Subcutaneous adipose tissue (tissue), 4 donors: ENCODE results near the gene IL26. TPM values are rescaled to one million over a fixed set of nuclear protein-coding genes. Genes with fewer than 3 reads are reported as not detected.

Source experiments
- total RNA-seq, 4 donors: library from RNA; depleted of rRNA; stranded (reverse); fragments of >200 nt; gene quantifications; one replicate each; pipeline ENCODE4 v1.1.0, GENCODE V29; 2016
- TF ChIP-seq, protein P1 (sequence below): fragments of 450-650 bp; IDR thresholded peaks from one replicate; pipeline ENCODE4 v1.5.1; 2016; ENCODE audit warnings: low read depth, mild to moderate bottlenecking, control low read depth, antibody characterized with exemption, moderate library complexity

IL26 gene
- total RNA-seq, 4 donors from 2014 or later: not detected

DNA sequence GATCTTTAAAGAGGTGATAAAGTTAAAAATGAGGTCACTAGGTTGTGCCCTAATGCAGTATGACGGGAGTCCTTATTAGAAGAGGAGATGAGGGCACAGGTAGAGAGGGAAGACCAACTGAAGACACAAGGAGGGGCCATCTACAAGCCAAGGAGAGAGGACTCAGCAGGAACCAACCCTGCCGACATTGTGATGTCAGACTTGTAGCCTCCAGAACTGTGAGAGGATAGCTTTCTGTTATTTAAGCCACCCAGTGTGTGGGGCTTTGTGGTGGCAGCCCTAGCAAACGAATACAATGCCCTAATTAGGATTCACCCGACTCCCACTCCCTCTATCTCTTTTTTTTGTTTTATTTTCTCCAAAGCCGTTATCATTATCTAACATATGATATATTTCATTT lies 7.9 kb upstream of the IL26 start:
- TF ChIP-seq, protein P1, sequence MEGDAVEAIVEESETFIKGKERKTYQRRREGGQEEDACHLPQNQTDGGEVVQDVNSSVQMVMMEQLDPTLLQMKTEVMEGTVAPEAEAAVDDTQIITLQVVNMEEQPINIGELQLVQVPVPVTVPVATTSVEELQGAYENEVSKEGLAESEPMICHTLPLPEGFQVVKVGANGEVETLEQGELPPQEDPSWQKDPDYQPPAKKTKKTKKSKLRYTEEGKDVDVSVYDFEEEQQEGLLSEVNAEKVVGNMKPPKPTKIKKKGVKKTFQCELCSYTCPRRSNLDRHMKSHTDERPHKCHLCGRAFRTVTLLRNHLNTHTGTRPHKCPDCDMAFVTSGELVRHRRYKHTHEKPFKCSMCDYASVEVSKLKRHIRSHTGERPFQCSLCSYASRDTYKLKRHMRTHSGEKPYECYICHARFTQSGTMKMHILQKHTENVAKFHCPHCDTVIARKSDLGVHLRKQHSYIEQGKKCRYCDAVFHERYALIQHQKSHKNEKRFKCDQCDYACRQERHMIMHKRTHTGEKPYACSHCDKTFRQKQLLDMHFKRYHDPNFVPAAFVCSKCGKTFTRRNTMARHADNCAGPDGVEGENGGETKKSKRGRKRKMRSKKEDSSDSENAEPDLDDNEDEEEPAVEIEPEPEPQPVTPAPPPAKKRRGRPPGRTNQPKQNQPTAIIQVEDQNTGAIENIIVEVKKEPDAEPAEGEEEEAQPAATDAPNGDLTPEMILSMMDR: no peak

DNA sequence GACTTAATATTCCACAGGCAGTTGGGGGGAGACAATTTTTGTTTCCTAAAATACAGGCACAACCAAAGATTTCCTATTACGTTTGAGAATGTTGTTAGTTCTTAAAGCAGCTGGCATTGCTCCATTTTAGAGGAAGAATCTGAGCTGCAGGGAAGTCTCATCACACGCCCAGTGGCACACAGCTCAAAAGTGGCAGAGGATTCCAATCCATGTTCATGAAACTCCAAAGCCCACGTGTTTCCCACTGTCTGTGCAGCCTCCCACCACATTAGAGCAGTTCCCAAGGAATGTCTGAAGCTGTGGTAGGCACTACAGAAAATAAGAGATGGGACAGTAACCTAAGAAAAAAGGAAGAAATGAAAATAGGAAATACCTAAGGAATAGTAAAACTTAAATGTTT lies 6.1 kb upstream of the IL26 start:
- TF ChIP-seq, protein P1: no peak

DNA sequence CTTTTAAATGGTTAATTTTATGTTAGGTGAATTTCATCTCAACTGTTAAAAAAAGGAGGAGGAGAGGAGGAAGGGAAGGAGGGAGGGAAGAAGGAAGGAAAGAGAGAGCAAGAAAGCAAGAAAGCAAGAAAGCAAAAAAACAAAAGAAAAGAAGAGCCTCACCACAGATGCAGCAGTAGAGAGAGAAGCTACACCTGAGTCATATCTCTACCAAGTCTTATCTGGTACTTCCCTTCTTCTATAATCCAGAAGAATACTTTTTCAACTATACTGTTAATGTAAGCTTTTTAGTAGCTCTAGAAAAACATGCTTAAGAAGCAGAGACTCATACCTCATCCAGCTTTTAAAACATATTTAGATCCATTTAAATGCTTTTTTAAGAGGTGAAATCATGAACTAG lies 5.6 kb upstream of the IL26 start:
- TF ChIP-seq, protein P1: no peak

DNA sequence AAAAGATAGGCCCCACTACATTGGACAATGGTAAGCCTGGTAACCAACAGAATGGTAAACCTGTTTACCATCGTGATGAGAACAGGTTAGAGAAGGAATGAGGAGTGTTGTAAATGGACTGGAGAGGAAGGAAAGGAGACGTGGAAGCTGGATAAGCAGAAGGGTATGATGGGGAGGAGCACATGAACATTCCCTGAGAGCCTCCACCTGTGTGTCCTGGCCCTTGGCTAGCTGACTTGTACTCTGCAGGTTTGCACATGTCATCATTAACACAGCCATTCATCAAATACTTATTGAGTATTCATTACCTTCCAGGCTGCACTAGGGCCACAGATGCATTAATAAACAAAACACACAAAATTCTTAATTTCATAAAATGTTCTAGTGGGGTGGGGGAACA lies 4.3 kb upstream of the IL26 start:
- TF ChIP-seq, protein P1: no peak

DNA sequence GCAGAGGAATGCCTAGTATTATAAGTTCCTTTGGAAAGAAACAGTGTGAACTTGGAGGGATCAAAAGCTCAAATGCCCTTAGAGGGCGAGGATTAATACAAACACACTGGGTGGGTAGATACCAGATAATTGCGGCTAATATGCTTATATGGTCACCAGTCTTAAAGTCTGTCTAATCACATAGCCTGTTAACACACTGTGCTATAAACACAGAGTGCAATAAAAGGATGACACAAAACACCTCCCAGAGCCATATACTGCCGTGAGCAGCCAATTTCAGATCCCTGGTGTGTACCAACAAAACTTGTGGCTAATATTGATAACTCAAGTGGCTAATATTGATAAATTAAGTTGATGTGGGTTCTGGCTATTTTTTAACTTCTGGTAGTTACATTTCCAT lies 1.7 kb upstream of the IL26 start:
- TF ChIP-seq, protein P1: no peak

DNA sequence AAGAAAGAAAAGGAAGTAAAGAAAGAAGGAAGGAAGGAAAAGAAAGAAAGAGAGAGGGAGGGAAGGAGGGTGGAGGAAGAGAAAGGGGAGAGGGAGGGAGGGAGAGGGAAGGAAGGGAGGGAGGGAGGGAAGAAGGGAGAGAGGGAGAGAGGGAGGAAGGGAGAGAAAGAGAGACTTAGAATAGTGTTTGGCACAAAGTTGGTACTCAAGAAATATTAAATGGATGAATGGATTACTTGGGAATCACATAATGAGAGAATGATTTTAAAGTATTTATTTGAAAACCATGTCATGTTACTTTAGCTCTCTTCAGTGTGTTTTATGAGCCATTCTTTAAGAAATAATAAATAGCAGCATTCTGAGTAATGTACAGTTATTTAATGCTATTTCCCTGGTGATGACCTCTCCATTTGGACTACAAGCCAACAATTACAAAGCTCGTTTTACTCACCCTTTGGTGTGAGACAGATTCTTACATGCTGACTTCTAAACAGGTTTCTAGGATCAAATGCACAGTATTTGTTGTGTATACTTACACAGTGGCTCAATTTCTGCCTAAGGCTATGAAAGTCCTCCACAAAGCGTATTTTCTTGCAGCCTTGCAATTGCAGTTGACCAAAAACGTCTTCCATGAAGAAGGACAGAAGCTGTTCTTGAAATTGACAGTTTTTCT lies 861 bp downstream of the IL26 start:
- TF ChIP-seq, protein P1: no peak

DNA sequence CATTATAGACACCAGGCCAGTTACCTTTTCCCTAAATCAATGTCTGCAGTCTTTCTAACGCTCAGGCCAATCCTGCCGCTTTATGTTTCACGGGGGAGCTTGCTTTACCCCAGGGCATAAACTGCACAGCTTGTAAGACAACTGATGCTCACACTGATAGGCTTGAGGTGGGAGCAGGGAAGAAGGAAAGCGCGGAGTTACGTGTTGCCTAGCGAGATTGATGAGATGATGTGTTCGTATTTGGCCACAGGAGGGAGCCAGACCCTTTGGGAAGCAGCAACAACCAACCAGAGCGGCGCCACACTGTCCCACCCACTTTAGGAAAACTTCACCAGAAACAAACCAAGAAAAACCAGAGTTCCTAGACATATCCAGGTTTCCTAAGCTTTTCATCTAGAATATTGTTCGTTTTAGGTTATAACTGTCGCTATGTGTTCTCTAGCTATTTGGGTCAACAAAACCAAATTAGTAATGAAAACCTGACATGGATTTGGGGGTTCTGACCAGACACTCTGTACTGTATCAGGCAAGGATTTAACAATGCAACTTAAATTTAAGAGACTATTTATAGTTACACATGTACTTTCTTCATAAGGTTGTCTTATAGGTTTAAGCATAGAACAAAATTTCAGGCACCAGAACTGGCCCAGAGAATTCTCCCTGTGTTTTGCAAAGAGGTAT lies 2.4 kb downstream of the IL26 start:
- TF ChIP-seq, protein P1: no peak
